A549 (cell line): ENCODE results near the gene GRIA3.

ENCODE experiments used
- MYC ChIP-seq: IDR thresholded peaks from 2 replicates; pipeline ENCODE4 v1.6.1; 2012; ENCODE audit warnings: mild to moderate bottlenecking, inconsistent platforms, low read length, improper control_type of control experiment, borderline replicate concordance
- REST ChIP-seq: fragments of 200-600 bp; sonication (generic); IDR thresholded peaks from 2 replicates; pipeline ENCODE4 v1.6.1; 2016; ENCODE audit warnings: antibody characterized with exemption, mild to moderate bottlenecking, moderate library complexity
- TF ChIP-seq, protein P1 (sequence below): fragments of >200 bp; sonication (Bioruptor Twin); formaldehyde crosslinking; IDR thresholded peaks from 3 replicates; pipeline ENCODE4 v1.5.1; 2016

DNA sequence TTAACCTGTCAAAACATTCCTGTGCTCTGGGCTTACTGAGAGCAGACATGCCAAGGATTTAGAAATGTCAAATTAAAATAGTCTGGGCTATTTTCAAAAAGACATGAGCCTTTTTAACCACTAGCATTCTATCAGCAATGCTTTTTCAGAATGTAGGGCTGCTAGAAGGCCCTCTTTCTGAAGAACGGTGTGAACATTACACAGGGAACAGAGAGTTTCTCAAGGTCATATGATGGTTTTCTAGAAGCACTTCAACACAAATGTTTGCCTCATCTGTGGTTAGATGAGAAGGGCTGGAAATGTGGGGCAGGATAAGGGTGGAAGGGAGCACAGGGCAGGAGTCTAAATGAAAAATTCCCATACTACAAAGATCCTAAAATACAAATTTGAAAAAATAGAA is 39.3 kb downstream of the GRIA3 start:
- TF ChIP-seq, protein P1, sequence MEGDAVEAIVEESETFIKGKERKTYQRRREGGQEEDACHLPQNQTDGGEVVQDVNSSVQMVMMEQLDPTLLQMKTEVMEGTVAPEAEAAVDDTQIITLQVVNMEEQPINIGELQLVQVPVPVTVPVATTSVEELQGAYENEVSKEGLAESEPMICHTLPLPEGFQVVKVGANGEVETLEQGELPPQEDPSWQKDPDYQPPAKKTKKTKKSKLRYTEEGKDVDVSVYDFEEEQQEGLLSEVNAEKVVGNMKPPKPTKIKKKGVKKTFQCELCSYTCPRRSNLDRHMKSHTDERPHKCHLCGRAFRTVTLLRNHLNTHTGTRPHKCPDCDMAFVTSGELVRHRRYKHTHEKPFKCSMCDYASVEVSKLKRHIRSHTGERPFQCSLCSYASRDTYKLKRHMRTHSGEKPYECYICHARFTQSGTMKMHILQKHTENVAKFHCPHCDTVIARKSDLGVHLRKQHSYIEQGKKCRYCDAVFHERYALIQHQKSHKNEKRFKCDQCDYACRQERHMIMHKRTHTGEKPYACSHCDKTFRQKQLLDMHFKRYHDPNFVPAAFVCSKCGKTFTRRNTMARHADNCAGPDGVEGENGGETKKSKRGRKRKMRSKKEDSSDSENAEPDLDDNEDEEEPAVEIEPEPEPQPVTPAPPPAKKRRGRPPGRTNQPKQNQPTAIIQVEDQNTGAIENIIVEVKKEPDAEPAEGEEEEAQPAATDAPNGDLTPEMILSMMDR: no peak
- TF ChIP-seq MYC: no peak
- TF ChIP-seq REST: no peak
